Rectal smooth muscle tissue (tissue), 1 donor: Measurements from ENCODE around the gene STPG2.
"Not testable (repeated sequence)": the region's sequence is repeated elsewhere in the genome, so short reads cannot be mapped to it uniquely, and the experiment has no call there.

Experiments used
- H3K27ac ChIP-seq: one replicate; pipeline ENCODE4 v1.7.0; 2013; ENCODE audit warnings: low read depth, low read length, inconsistent platforms
- H3K27me3 ChIP-seq: one replicate; pipeline ENCODE4 v1.7.0; 2013; ENCODE audit warnings: low read length; ENCODE audit not compliant: control insufficient read depth, insufficient read depth
- H3K36me3 ChIP-seq: one replicate; pipeline ENCODE4 v1.7.0; 2013; ENCODE audit warnings: low read length; ENCODE audit not compliant: control insufficient read depth, insufficient read depth
- H3K4me1 ChIP-seq: one replicate; pipeline ENCODE4 v1.7.0; 2013; ENCODE audit warnings: low read length; ENCODE audit not compliant: control insufficient read depth, insufficient read depth
- H3K4me3 ChIP-seq: one replicate; pipeline ENCODE4 v1.7.0; 2013; ENCODE audit warnings: low read length
- H3K9ac ChIP-seq: one replicate; pipeline ENCODE4 v1.7.0; 2013; ENCODE audit warnings: low read length

Gene STPG2

DNA sequence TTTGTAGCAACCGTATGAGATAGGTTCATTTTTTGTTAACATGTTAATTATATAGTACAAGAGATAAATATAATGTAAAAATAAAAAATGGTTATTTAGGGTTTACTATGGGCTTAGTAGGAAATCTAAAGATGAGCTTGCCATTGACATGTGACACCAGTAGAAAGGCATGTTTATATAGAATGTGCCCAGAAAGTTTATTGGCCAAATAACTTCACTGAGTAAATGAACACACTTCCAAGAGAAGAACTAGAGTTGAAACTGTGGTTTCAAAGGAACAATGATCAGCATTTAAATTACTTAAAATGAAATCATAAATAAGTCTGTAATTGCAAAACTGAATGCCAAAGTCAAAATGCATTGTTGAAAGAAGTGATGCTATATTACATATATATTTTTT, 503.3 kb downstream of the STPG2 start:
- Histone ChIP-seq H3K27ac (no peak overlapping the region), H3K27me3 (no peaks in the 10 kb centered on the region), H3K9ac (no peak overlapping the region), H3K4me3 (no peak overlapping the region), H3K4me1 (no peaks in the 10 kb centered on the region), H3K36me3 (no peaks in the 10 kb centered on the region)

GRCh38 chr4:97633831-97634230, 509.4 kb downstream of the STPG2 start:
- not testable (repeated sequence) for H3K36me3 ChIP-seq, H3K27me3 ChIP-seq, H3K4me3 ChIP-seq, H3K9ac ChIP-seq, H3K27ac ChIP-seq, H3K4me1 ChIP-seq

DNA sequence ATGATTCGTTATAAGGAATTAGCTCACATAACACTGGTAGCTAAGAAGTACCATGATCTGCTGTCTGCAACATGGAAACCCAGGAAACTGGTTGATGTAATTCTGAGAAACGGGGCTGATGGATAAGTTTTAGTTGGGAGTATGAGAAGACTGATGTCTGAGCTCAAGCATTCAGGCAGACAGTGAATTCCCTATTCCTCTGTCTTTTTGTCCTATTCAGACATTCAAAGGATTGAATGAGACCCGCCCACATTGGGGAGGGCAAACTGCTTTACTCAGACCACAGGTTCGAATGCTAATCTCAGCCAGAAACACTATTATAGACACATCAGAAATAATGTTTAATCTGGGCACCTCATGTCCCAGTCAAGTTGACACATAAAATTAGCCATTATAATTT, 515.5 kb downstream of the STPG2 start:
- no peak overlapping the region for H3K4me3 ChIP-seq
- no peaks in the 10 kb centered on the region for H3K27me3 ChIP-seq
- no peak overlapping the region for H3K9ac ChIP-seq
- H3K4me1 ChIP-seq = no peaks in the 10 kb centered on the region
- no peak overlapping the region for H3K27ac ChIP-seq
- no peaks in the 10 kb centered on the region for H3K36me3 ChIP-seq

GRCh38 chr4:97624204-97624603, 519.1 kb downstream of the STPG2 start:
- Histone ChIP-seq H3K4me3 (no peak overlapping the region), H3K9ac (no peak overlapping the region), H3K36me3 (no peaks in the 10 kb centered on the region)

DNA sequence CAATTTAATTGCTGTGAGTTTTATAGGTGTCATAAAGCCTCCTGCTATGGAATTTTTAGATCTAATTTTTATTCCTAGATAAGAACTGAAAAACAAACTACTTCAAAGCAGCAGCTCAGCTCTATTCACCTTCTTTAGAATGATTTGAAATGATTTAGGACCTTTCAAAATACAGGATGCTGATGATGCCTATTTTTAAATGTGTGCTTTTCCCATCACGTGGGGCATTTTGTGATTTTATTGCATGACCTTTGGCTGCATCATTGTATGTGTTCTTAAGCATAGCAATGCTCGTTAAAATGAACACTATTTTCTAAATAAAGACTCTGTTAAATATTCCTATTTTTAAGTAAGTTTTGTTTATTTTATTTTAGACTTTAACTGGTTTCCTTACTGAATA, 537.3 kb downstream of the STPG2 start:
- H3K4me3 ChIP-seq = no peak overlapping the region
- H3K4me1 ChIP-seq = no peaks in the 10 kb centered on the region
- no peak overlapping the region for H3K9ac ChIP-seq
- no peaks in the 10 kb centered on the region for H3K27me3 ChIP-seq
- H3K36me3 ChIP-seq = no peaks in the 10 kb centered on the region
- H3K27ac ChIP-seq = no peak overlapping the region

More at GRCh38 chr4:97624204-97624603, 519.1 kb downstream of the STPG2 start:
- H3K27ac ChIP-seq = no peak overlapping the region
- H3K4me1 ChIP-seq = no peaks in the 10 kb centered on the region
- H3K27me3 ChIP-seq = no peaks in the 10 kb centered on the region

- H3K36me3 ChIP-seq = no peaks in the 10 kb centered on the region
- H3K4me3 ChIP-seq = no peak overlapping the region
- no peaks in the 10 kb centered on the region for H3K4me1 ChIP-seq
- no peak overlapping the region for H3K27ac ChIP-seq
- H3K9ac ChIP-seq = no peak overlapping the region
- no peaks in the 10 kb centered on the region for H3K27me3 ChIP-seq
Observed at GRCh38 chr4:97593248-97593647, 550.0 kb downstream of the STPG2 start.

GRCh38 chr4:97590266-97590665, 553.0 kb downstream of the STPG2 start:
- no peak overlapping the region for H3K9ac ChIP-seq

GRCh38 chr4:97589481-97590196, 553.6 kb downstream of the STPG2 start:
- Histone ChIP-seq H3K36me3 (no peaks in the 10 kb centered on the region), H3K9ac (no peak overlapping the region), H3K27me3 (no peaks in the 10 kb centered on the region), H3K27ac (no peak overlapping the region), H3K4me1 (no peaks in the 10 kb centered on the region), H3K4me3 (no peak overlapping the region)

More at GRCh38 chr4:97590266-97590665, 553.0 kb downstream of the STPG2 start:
- H3K36me3 ChIP-seq = no peaks in the 10 kb centered on the region
- H3K4me3 ChIP-seq = no peak overlapping the region
- no peaks in the 10 kb centered on the region for H3K4me1 ChIP-seq
- H3K27me3 ChIP-seq = no peaks in the 10 kb centered on the region
- no peak overlapping the region for H3K27ac ChIP-seq

- H3K4me1 ChIP-seq = no peaks in the 10 kb centered on the region
- no peak overlapping the region for H3K27ac ChIP-seq
- no peak overlapping the region for H3K4me3 ChIP-seq
- H3K9ac ChIP-seq = no peak overlapping the region
- no peaks in the 10 kb centered on the region for H3K27me3 ChIP-seq
- no peaks in the 10 kb centered on the region for H3K36me3 ChIP-seq
Observed at GRCh38 chr4:97587912-97588311, 555.4 kb downstream of the STPG2 start.

DNA sequence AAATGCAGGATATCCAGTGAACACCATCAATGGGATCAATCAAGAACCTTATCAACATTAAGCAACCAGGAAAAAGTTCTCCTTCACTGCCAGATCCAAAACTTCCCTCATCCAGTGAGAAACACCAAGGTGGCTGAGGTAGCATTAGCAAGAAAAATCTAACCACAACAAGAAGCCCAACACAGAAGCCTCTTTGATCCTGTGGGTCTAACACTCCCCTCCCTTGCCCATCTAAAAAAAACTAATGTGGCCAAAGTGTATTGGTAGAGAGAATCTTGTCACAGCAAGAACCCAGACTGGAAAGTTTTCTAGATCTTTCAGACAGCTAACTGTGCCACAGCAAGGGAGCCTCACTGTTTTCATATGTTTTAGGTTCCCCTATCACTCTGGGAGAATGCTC, 558.0 kb downstream of the STPG2 start:
- H3K9ac ChIP-seq = no peak overlapping the region
- no peaks in the 10 kb centered on the region for H3K27me3 ChIP-seq
- no peak overlapping the region for H3K4me3 ChIP-seq
- no peaks in the 10 kb centered on the region for H3K36me3 ChIP-seq
- no peak overlapping the region for H3K27ac ChIP-seq
- no peaks in the 10 kb centered on the region for H3K4me1 ChIP-seq

- H3K27ac ChIP-seq = no peak overlapping the region
Observed at GRCh38 chr4:97582890-97583289, 560.4 kb downstream of the STPG2 start.

DNA sequence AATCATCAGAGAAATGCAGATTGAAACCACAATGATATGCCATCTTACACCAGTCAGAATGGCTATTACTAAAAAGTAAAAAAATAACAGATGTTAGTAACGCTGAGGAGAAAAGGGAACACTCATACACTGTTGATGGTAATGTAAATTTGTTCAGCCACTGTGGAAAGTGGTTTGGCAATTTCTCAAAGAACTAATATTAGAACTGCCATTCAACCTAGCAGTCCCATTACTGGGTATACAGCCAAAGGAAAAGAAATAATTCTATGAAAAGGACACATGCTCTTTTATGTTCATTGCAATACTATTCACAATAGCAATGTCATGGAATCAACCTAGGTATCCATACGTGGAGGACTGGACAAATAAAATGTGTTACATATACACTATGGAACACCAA, 566.3 kb downstream of the STPG2 start:
- no peak overlapping the region for H3K4me3 ChIP-seq
- H3K27me3 ChIP-seq = no peaks in the 10 kb centered on the region
- H3K36me3 ChIP-seq = no peaks in the 10 kb centered on the region
- H3K9ac ChIP-seq = no peak overlapping the region
- H3K27ac ChIP-seq = no peak overlapping the region
- no peaks in the 10 kb centered on the region for H3K4me1 ChIP-seq

More at GRCh38 chr4:97582890-97583289, 560.4 kb downstream of the STPG2 start:
- H3K4me1 ChIP-seq = no peaks in the 10 kb centered on the region
- no peaks in the 10 kb centered on the region for H3K36me3 ChIP-seq
- no peak overlapping the region for H3K4me3 ChIP-seq
- no peak overlapping the region for H3K9ac ChIP-seq
- H3K27me3 ChIP-seq = no peaks in the 10 kb centered on the region

- H3K27me3 ChIP-seq = no peaks in the 10 kb centered on the region
- H3K27ac ChIP-seq = no peak overlapping the region
- H3K36me3 ChIP-seq = no peaks in the 10 kb centered on the region
- no peaks in the 10 kb centered on the region for H3K4me1 ChIP-seq
- H3K4me3 ChIP-seq = no peak overlapping the region
- no peak overlapping the region for H3K9ac ChIP-seq
Observed at GRCh38 chr4:97560009-97560408, 583.3 kb downstream of the STPG2 start.
